HCT116 (cell line): Measurements from ENCODE around the gene GDF10.

ENCODE experiments used
- CEBPB ChIP-seq: IDR thresholded peaks from 2 replicates; pipeline ENCODE4 v1.6.1; 2012; ENCODE audit warnings: low read depth
- CTCF ChIP-seq, 3 experiments: fragments of 200-600 bp in 1 of 3; sonication (generic) in 1 of 3; IDR thresholded peaks in 2 of 3; conservative IDR thresholded peaks in 1 of 3; 2 replicates each; pipeline ENCODE4 v1.5.1; 2012 to 2017; ENCODE audit warnings: low read depth in 2 of 3, low read length in 2 of 3, antibody characterized with exemption in 1 of 3, borderline replicate concordance in 1 of 3, control low read depth in 1 of 3, mild to moderate bottlenecking in 1 of 3, mixed read lengths in 1 of 3, mixed run types in 1 of 3, moderate library complexity in 1 of 3; ENCODE audit not compliant: insufficient read depth in 1 of 3
- ELF1 ChIP-seq: IDR thresholded peaks from 2 replicates; pipeline ENCODE4 v1.6.1; 2012; ENCODE audit warnings: low read depth, borderline replicate concordance
- EZH2 ChIP-seq: fragments of 200-600 bp; sonication (generic); IDR thresholded peaks from 2 replicates; pipeline ENCODE4 v1.6.1; 2017; ENCODE audit warnings: antibody characterized with exemption, mixed run types
- EZH2phosphoT487 ChIP-seq: fragments of 200-600 bp; IDR thresholded peaks from 2 replicates; pipeline ENCODE4 v1.6.1; 2018; ENCODE audit warnings: antibody characterized with exemption, borderline replicate concordance
- FOSL1 ChIP-seq: IDR thresholded peaks from 2 replicates; pipeline ENCODE4 v1.6.1; 2012; ENCODE audit warnings: low read depth
- JUND ChIP-seq: IDR thresholded peaks from 2 replicates; pipeline ENCODE4 v1.6.1; 2012
- POLR2AphosphoS5 ChIP-seq: IDR thresholded peaks from 2 replicates; pipeline ENCODE4 v1.6.1; 2011; ENCODE audit warnings: mild to moderate bottlenecking, low read depth, low read length, moderate library complexity
- SIN3A ChIP-seq: IDR thresholded peaks from 2 replicates; pipeline ENCODE4 v1.6.1; 2012; ENCODE audit warnings: low read depth
- ZBTB33 ChIP-seq: IDR thresholded peaks from 2 replicates; pipeline ENCODE4 v1.6.1; 2011; ENCODE audit warnings: mild to moderate bottlenecking, low read length, moderate library complexity; ENCODE audit not compliant: insufficient replicate concordance; ENCODE audit errors: extremely low read depth
- ZNF274 ChIP-seq: fragments of 200-500 bp; sonication (Bioruptor generic); IDR thresholded peaks from 2 replicates; pipeline ENCODE4 v1.6.1; 2014; ENCODE audit warnings: mild to moderate bottlenecking, low read depth, low read length, inconsistent platforms

GRCh38 chr10:47318706-47319105 is 18.7 kb downstream of the GDF10 start:
- TF ChIP-seq FOSL1 (no peak), CTCF (IDR thresholded peaks at IDR 0.05 in 2 of 3, conservative IDR thresholded peaks at IDR 0.05 in 1 of 3; ENCODE audit: borderline replicate concordance in 1 of 3, insufficient read depth in 1 of 3, low read depth in 2 of 3, low read length in 2 of 3) (no peak), ZNF274 (no peak), EZH2 (no peak), EZH2phosphoT487 (no peak), POLR2AphosphoS5 (no peak), ELF1 (peak; percentile 32; the same call in 1 of the 2 replicates), ZBTB33 (no peak), CEBPB (no peak), JUND (no peak), SIN3A (no peak)
